Measurements from ENCODE around the gene IPPK.
A peak's percentile ranks its signal among the peaks of the same experiment; 100 is the strongest.

DNA sequence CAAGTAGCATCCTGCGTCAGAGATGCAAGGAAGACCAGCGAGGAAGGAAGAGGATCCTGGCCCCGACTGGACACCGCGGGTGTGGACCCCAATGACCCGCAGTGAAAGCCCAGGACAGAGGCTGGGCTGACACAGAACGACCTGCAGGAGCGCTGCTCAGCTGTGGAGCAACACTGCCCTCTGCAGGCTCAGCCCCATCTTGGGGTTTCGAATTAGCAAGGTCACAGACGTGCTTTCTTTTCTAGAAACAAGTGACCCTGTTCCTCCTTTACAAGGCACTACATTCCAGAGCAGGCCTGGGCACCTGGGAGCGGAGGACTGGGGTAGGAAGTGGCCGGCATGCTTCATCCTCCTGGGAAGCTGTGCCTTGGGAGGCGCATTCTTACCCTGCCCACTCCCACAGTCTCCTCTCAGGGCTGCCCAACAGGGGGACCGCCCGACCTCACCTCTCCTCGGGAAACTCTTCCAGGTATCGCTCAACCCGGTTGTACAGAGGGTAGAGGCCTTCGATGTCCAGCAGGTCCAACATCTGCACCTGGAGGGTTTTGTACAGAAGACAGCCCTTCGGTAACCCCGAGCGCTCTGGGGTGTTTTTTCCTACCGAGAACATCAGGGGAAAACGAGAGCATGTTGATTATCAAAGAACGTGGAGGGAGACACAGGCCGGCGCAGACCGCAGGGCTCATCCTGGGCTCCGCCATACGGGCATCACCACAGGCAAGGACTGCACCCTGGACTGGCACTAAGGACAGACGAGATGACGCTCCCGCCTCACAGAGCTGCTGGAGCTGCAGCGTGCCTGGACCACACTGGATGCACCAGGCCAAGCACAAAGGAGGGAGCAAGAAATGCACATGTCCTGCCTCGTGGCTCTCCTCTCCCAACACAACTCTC is 35.0 kb downstream of the IPPK start:
- TF ChIP-seq, protein P1, sequence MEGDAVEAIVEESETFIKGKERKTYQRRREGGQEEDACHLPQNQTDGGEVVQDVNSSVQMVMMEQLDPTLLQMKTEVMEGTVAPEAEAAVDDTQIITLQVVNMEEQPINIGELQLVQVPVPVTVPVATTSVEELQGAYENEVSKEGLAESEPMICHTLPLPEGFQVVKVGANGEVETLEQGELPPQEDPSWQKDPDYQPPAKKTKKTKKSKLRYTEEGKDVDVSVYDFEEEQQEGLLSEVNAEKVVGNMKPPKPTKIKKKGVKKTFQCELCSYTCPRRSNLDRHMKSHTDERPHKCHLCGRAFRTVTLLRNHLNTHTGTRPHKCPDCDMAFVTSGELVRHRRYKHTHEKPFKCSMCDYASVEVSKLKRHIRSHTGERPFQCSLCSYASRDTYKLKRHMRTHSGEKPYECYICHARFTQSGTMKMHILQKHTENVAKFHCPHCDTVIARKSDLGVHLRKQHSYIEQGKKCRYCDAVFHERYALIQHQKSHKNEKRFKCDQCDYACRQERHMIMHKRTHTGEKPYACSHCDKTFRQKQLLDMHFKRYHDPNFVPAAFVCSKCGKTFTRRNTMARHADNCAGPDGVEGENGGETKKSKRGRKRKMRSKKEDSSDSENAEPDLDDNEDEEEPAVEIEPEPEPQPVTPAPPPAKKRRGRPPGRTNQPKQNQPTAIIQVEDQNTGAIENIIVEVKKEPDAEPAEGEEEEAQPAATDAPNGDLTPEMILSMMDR (conservative IDR thresholded peaks at IDR 0.05 in 1 of 2, IDR thresholded peaks at IDR 0.05 in 1 of 2; ENCODE audit: extremely low read depth in 1 of 2, insufficient read depth in 1 of 2, low read depth in 1 of 2, low read length in 2 of 2): peak; percentile 94 to 98
- TF ChIP-seq EZH2 (IDR thresholded peaks at IDR 0.05; ENCODE audit: borderline replicate concordance, low read length): no peak
